Measurements from ENCODE around the gene BTG2.
A peak's percentile ranks its signal among the peaks of the same experiment; 100 is the strongest.

BTG2 gene

DNA sequence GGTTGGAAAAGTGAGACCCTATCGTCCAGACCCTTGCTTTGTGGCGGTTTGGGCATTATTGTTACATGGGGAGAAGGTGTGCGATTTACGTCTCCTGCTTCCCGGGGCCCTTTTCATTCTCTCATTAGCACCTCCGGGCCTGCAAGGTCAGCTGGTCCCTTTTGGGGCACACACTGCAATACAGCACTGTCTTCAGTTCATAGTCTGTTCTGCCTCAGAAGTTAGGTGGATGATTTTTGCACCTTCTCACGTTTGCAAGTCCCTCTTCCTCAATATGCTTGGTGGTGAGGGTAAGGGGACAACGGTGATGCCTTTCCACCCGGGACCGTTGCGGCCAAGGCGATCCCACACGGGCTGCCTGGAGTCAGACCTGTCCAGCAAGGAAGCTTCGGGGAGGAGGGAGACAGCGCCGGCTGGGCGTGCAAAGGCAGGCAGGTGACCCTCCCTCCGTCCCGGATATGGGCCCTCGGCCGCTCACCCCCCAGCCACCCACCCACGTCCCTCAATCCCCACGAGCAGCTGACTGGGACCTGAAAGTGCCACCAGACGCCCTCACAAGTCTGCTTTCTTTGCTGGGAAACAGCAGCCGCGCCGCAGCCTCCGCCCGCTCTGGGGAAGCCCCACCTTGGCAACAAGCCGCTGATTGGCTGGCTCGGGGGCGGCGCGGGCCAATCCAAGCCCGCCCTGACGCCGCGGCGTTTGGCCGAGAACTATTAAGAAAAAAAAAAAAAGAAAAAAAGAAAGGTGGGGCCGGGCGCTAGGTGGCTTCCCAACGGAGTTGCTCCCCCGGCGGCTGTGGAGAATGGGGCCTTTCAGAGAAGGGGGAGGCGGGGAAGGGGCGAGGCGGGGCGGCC is 21.7 kb downstream of the BTG2 start:
- DNase-seq (ENCODE audit: low read depth, low spot score) = peak; percentile 89
- peak overlapping the region; percentile 59 for H3K4me3 ChIP-seq (ENCODE audit: low read length)

DNA sequence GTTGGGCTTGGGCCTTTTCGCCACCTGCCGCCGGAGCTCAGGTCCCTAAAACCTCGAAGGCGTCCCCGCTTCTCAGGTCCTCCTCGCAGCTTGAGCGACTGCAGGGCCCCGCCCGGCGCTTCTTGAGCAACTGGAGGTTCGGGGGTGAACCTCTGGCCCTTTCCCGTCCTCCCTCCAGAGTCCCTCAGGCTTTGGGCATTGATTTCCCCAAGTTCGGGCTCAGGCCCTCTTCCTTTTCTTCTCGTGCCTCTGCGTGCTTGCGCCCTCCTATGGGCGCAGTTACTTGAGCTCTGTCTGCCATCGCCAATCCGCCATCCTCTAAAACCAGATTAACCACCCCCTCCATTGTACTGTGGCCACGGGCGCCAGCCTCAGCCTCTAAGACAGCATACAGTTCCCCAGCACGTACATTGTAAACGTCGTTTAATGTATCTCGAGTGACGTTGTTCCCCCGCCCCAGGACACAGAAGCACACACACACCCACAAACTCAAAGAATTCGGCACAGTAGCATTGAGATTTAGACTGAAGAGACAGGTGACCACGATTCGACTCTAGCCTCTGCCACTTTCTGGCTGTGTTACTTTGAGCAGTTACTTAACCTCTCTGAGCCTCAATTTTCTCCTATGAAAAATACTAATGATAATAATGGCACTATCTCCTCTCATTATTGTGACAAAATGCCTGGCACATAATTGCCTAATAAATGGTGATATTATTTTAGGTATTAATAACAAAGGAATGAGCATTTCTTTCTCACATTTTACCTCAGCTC is 22.6 kb downstream of the BTG2 start:
- peak overlapping the region; percentile 59 for H3K4me3 ChIP-seq (ENCODE audit: low read length)
- peak; percentile 76 for DNase-seq (ENCODE audit: low read depth, low spot score)

DNA sequence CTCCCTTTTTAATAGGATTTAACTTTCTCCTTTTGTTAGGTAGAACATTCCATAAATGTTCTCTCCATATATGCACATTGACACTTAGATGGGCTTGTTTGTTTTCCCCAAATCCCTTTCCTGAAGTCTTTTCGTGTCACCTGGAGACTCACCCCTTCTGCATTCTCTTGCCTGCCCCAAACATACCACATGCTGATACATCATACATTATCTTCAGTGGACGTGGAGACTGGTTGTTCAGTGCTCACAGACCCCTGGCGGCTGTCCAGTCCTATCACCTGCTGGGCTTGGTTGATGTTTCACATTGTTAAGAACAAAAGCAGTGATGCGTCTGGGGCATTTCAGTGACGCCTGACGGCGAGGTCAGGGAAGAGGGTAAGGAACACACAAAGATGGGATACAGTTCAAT is 23.4 kb downstream of the BTG2 start:
- no peak overlapping the region for H3K4me3 ChIP-seq (ENCODE audit: low read length)
- DNase-seq (ENCODE audit: low read depth, low spot score) = no peak

DNA sequence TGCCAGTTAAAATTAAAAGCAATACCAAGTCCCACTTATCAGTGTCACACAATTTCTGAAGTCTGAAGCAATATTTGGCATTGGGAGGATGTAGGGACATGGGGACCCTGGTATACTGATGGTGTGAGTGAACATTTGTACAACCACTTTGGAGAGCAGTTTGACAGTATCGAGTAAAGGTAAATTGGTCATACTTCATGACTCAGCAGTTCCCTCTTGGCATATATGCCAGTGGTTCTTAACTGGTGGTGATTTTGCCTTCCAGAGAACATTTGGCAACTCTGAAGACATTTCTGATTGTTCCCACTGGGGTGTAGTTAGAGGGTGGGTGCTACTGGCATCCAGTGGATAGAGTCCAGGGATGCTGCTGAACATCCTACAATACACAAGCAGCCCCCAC is 25.9 kb downstream of the BTG2 start:
- no peak for DNase-seq (ENCODE audit: low read depth, low spot score)
- H3K4me3 ChIP-seq (ENCODE audit: low read length) = no peak overlapping the region

DNA sequence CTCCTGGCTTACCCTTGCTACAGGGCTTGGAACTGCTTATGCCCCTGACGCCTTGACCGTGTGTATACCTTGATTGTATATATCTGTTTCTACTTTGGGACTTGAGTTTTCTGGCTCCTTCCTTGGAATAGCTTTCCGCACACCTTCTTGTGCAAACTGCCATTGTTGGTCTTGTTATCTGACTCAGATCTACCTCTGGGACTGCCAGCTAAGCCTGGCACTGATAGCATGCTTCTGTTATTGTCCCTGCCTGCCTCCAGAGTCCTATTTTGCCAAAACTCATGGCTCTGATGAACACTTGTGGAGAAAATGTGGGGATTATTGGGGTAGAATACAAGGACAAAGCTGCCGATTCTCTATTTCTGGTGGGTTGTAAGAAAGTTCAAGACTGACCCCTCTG is 30.2 kb downstream of the BTG2 start:
- H3K4me3 ChIP-seq (ENCODE audit: low read length) = no peak overlapping the region
- no peak for DNase-seq (ENCODE audit: low read depth, low spot score)

DNA sequence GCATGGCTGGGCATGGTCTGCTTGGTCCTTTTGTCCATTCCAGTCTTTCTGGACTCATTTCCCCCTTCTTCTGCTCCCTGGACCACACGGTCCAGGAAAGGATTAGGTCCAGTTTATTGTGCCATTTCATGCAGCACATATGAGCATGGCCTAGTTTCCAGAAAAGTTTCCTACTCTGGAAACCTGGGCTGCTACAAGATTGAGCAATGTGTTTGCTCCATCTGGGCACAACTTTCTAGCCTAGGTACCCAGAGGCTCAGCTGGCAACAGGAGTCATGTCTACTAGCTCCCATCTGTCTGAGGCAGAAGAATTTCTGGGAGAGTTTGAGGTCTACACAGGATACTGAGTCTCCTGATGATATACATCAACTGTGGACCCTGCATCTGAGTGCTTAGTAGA is 30.8 kb downstream of the BTG2 start:
- H3K4me3 ChIP-seq (ENCODE audit: low read length) = no peak overlapping the region

DNA sequence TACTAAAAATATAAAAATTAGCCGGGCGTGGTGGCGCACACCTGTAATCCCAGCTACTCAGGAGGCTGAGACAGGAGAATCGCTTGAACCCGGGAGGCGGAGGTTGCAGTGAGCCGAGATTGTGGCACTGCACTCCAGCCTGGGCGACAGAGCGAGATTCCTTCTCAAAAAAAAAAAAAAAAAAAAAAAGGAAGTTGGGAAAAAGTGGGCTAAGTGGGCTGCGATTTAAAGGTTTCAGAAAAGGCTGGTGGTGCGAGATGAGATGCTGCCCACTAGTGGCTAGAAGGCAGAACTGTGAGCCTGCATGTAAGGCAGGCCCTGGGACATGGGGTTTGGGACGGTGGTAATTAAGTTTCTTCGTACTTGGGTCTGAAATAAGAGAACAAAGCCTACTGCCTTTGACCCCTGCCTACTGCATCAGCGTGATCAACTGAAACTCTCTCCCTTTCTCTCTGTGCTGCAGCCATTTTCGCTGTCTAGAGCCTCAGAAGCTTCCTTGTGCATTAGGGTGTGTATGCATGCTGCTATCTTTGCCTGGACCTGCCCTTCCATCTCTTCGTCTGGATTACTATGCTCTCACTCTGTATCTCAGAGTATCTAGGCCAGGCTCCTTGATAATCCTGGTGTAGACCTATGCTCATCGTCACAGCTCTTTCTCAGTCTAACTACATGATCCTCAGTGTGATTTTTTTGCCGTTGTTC is 33.2 kb downstream of the BTG2 start:
- peak; percentile 59 for DNase-seq (ENCODE audit: low read depth, low spot score)
- no peak overlapping the region for H3K4me3 ChIP-seq (ENCODE audit: low read length)

More for the DNA sequence above, 30.8 kb downstream of the BTG2 start:
- no peak for DNase-seq (ENCODE audit: low read depth, low spot score)

DNA sequence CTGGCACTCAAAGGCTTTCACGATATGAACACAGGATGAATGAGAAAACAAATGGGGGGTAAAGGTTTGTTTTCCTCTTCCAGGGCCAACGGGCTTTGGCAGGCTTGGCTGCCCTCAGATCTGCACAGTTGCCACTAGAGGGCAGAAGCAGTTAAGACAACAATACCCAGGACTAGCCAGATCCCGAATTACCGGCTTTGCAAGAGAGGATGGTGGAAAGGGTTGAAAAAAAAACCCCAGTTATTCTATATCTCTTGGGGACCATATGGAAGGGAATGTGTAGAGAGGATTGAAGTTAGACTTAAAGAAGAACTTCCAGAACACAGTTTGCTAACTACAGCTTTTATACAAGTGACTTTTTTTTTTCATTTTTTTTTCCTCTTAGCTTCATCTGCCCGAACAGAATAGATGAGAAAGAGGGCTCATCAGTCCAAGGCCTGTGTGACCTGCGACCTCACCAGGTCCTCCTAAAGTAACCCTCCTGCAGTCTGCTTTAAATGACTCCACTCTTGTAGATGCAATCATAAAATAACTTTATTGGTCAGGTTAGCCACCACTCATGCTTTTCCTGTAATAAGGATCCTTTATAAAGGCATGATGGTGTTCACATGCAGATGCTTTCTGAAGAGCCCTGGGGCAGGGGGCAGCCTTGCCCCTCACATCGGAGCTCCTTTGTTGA is 34.9 kb downstream of the BTG2 start:
- no peak overlapping the region for H3K4me3 ChIP-seq (ENCODE audit: low read length)
- DNase-seq (ENCODE audit: low read depth, low spot score) = peak; percentile 77

DNA sequence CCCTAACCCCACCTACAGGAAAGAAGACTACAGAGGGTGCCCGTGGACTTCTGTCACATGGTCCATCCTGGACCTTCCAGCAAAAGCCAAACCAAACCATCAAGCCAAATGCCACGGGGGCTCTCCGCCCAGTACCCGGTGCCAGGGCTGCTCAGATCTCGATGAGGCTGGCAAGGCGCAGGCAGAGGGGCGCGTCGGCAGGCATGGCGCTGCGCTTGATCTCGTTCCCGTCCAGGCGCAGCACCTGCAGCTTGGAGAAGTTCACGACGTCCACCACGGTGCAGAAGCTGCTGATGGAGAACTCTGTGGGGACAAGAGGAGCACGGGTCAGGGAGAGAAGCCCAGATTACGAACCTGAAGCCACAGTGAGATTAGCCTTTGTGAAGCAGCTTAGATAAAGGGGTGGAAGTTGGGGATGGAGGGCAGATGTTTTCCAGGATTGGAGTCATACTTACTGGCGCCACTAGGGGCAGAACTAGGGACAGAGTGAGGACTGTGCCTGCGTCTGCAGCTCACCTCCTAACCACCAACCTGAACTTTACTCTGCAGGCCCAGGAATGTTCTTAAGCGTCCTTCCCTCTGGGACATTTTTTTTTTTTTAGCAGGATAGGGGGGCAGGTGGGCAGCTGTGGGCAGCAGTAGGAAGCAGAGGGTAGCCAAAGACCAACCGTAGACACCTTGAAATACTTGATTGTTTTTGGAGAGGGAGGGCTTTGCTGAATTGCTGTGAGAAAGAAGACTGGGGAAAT is 37.0 kb downstream of the BTG2 start:
- peak; percentile 37 for DNase-seq (ENCODE audit: low read depth, low spot score)
- peak overlapping the region; percentile 33 for H3K4me3 ChIP-seq (ENCODE audit: low read length)

DNA sequence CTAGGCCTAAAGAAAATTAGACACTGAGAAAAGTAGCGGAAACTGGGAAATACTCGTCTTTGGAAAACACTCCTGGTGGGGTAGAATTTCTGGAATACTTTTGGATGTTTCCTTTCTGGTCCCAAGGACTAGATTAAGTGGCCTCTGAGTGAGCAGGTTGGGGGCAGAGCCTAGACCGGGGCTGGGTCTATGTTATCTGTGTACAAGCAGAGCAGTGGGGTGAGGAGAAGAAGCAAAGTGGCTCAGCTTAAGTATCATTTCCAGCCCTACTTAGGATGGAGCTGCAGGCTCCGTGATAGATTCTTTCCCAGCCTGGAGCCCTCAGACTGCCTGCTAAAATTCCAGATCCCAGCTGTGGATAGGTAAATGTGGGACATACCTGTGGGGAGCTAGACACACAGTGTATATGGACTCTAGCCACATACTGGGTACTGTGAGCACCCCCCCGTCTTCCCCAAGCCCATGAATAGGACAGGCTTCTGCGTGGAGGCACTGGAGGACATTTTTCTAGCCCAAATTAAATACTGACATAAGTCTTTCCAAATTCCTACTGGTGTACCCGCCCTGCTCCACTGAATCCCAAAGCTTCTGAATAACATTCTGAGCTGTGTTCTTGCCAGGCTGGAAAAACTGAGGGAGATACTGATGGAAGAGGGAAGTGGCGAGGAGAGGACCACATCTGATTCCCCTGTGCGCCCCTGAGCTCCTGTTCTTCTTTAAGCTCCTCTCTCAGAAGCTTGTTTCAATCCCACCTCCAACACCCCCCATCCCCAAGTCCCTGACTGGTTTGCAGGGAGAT is 38.8 kb downstream of the BTG2 start:
- DNase-seq (ENCODE audit: low read depth, low spot score) = no peak

DNA sequence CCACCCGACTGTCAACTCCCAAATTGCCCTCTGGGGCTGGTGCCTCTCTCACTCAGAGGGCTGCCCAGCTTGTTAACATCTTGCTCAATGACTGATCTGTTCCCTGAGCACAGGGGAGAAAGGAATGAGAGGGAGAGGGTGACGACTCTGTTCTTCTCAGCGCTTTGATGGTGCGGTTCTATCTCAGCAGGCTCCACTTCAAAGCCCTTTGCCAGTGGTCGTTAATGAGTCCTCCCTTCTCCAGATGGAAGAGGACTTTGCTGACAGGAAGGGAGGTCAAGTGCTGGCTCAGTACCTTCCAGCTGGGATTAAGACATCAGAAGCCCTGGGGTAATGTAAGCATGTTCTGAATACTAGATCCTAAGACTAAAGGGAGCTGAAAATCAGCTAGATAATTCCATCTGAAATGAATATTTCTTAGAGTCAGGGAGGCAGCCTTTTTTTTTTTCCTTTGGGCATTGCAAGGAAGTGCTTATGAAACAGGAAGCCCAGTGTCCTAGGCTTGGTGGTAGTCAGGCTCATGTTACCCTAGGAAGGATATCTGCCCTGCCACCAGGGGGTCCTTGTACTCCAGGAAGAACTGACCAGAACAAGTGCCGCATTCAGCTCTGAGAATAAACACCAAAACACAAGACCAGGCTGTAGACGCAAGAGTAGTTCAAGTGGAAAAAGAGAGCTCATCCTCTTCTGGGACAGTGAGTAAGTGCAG is 40.9 kb downstream of the BTG2 start:
- H3K4me3 ChIP-seq (ENCODE audit: low read length) = no peak overlapping the region
- no peak for DNase-seq (ENCODE audit: low read depth, low spot score)

More for the DNA sequence above, 38.8 kb downstream of the BTG2 start:
- no peak overlapping the region for H3K4me3 ChIP-seq (ENCODE audit: low read length)

DNA sequence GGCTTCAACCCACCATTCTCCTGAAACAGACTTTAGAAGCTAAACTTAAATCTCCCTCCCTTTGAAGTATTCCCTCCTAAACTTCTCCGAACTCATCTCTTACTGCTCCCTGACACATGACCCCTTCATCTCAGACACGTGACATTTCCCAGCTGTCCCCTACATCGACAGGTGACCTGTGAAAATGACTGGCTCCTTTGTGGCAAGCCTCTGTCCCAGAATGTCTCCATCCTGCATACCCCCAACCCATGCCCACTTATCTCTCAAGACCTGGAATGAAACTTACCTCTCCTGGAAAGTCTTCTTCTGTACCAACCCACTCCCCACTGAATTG is 41.4 kb downstream of the BTG2 start:
- no peak overlapping the region for H3K4me3 ChIP-seq (ENCODE audit: low read length)
- DNase-seq (ENCODE audit: low read depth, low spot score) = no peak

DNA sequence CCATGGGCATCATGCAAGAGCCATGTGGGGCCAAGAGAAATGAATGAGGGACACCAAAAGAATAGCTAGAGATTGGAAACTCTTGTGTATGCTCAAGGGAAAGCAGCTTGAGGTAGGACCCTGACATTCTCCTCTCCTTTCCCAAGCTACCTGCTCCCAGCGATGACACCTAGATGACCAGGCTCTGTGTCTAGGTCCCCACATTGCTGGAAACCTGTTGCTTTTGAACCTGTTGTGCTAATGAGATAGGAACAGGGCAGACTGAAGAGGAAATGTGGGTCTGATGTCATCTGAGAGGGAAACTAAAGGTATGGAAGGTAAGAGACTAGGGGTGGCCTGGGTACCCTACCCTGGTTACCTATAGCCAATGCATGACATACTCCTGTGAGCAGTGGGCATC is 43.8 kb downstream of the BTG2 start:
- DNase-seq (ENCODE audit: low read depth, low spot score) = no peak
- no peak overlapping the region for H3K4me3 ChIP-seq (ENCODE audit: low read length)

DNA sequence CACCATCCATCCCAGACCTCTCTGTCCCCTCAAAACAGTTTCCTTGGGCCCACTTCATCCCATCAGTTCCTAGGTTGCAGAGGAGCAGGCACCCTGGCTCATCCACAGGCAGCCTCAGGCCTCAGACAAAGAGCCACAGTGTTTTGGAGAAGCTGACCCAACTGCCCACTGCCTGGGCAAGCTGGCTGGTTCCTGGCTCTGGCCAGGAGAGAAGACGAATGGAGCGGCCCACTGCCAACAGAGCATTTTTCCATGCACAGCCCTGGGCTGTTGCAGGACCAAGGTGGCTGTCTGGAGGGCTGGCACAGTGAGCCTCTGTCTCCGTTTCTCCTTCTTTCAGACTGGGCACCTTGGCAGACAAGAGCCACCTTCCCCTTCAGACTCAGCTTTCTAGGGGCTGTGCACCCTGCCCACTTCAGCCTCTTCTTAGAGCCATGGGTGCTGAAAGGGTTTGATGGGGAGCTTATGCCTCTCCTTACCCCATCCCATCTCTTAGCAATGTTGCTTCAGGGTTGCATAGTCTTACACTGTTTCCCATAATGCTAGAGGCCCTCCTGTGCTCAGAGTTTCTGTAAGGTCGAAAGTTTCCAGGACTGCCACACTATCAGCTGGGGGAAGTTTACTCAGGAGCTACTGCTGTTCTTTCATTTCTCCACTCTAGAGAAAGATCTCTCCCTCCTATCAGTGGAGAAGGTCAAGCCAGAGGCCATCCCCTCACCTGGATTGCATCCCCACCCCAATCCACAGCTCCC is 44.6 kb downstream of the BTG2 start:
- DNase-seq (ENCODE audit: low read depth, low spot score) = no peak
- no peak overlapping the region for H3K4me3 ChIP-seq (ENCODE audit: low read length)

DNA sequence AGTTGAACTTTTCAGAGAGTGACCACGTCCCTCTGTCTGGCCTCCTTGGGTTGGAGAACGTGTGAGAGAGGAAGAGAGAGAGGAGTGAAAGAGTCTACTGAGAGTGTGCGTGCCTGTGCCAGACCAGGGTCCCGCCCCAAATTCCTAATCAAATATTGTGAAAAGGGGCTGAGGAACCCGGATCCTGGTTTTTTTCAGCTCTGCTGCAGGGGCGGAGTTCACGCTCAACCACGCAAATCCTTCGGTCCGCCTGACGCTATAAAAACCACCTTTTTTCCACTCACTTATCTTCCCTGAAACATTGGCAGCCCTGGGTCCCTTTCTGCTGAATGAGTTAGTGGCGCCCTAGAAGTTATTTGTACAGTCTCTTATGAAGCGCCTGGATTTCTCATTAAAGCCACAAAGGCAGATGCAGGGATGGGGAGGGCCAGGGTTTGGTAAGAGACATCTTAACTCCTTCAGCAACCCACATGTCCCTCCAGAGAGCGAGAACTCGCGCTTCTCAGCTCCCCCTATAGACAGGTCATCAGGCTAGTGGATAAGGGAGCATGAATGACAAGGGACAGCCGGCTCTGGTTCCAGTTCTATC is 45.8 kb downstream of the BTG2 start, which contains the start of gene FMOD:
FMOD (minus strand) TSS at position 86 of the 589 bp plus-strand sequence. CDS start 2,852 bp downstream, outside the sequence.
- no peak for DNase-seq (ENCODE audit: low read depth, low spot score)
- H3K4me3 ChIP-seq (ENCODE audit: low read length) = no peak within 1 kb of the TSS

DNA sequence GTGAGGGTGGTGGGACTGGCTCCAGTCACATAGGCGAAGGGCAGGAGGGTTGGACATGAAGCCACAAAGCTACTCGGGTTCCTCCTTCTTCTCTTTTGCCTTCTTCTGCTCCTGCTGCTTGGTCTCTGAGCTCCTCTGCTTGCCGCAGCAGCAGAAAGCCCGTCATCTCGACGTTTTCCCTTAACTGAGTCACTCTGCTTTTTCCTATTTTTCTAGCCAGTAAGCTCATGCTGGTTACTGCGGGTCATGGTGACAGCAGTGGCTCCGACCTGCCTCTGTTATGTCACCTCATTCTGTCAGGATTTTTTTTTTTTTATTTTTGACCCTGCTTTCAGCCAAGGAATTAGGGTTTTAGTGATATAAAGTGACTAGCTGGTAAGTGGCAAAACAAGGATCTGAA is 48.2 kb downstream of the BTG2 start:
- DNase-seq (ENCODE audit: low read depth, low spot score) = no peak
- H3K4me3 ChIP-seq (ENCODE audit: low read length) = no peak overlapping the region
